HepG2 (cell line): ENCODE measurements around the gene POLR3H. TPM values are rescaled to one million over a fixed set of nuclear protein-coding genes. Genes with fewer than 3 reads are reported as not detected.

Experiments used
- AGO1 ChIP-seq: fragments of 200-400 bp; formaldehyde crosslinking; IDR thresholded peaks from 2 replicates; pipeline ENCODE4 v1.6.1; 2017; ENCODE audit warnings: mild to moderate bottlenecking, low read depth, low read length, moderate library complexity; ENCODE audit not compliant: poor library complexity, severe bottlenecking
- HNRNPL ChIP-seq: fragments of 200-400 bp; formaldehyde crosslinking; IDR thresholded peaks from 2 replicates; pipeline ENCODE4 v1.6.1; 2017; ENCODE audit warnings: mild to moderate bottlenecking, low read depth, low read length
- MAFK ChIP-seq, 2 experiments: IDR thresholded peaks in 1 of 2; conservative IDR thresholded peaks in 1 of 2; 2 replicates each; pipeline ENCODE4 v1.6.1; 2011; ENCODE audit warnings: improper control_type of control experiment in 2 of 2, low read length in 2 of 2
- MED13 ChIP-seq: sonication (generic); formaldehyde crosslinking; IDR thresholded peaks from 2 replicates; pipeline ENCODE4 v1.5.0; 2020; ENCODE audit warnings: missing genetic modification reagents
- MTF1 ChIP-seq: sonication (generic); formaldehyde crosslinking; IDR thresholded peaks from 2 replicates; pipeline ENCODE4 v1.5.0; 2020; ENCODE audit warnings: missing genetic modification reagents
- NRL ChIP-seq: sonication (generic); formaldehyde crosslinking; IDR thresholded peaks from 2 replicates; pipeline ENCODE4 v1.5.0; 2020; ENCODE audit warnings: missing genetic modification reagents, mild to moderate bottlenecking, moderate library complexity, borderline replicate concordance
- RAD51 ChIP-seq: fragments of 450-650 bp; IDR thresholded peaks from 2 replicates; pipeline ENCODE4 v1.6.1; 2016; ENCODE audit warnings: borderline replicate concordance
- REXO4 ChIP-seq: sonication (generic); formaldehyde crosslinking; IDR thresholded peaks from 2 replicates; pipeline ENCODE4 v1.8.0; 2022; ENCODE audit warnings: missing genetic modification reagents, mild to moderate bottlenecking, borderline replicate concordance
- SIX1 ChIP-seq: sonication (generic); formaldehyde crosslinking; IDR thresholded peaks from 2 replicates; pipeline ENCODE4 v1.4.0; 2020; ENCODE audit warnings: missing genetic modification reagents, borderline replicate concordance
- SMAD9 ChIP-seq: sonication (generic); formaldehyde crosslinking; IDR thresholded peaks from 2 replicates; pipeline ENCODE4 v1.5.1; 2020; ENCODE audit warnings: mild to moderate bottlenecking, missing genetic modification reagents
- SPEN ChIP-seq: sonication (generic); formaldehyde crosslinking; IDR thresholded peaks from 2 replicates; pipeline ENCODE4 v1.5.1; 2020; ENCODE audit warnings: low read depth, mild to moderate bottlenecking, missing genetic modification reagents
- THRA ChIP-seq: sonication (generic); formaldehyde crosslinking; IDR thresholded peaks from 2 replicates; pipeline ENCODE4 v1.4.0; 2020; ENCODE audit warnings: missing genetic modification reagents, borderline replicate concordance
- ZFP36 ChIP-seq: fragments of 150-350 bp; IDR thresholded peaks from 2 replicates; pipeline ENCODE4 v1.6.1; 2018; ENCODE audit warnings: borderline replicate concordance, low read length, low read depth; ENCODE audit not compliant: partially characterized antibody
- ZMYM3 ChIP-seq: sonication (generic); formaldehyde crosslinking; IDR thresholded peaks from 2 replicates; pipeline ENCODE4 v1.5.1; 2020; ENCODE audit warnings: mild to moderate bottlenecking, missing genetic modification reagents
- ZNF282 ChIP-seq: fragments of 450-650 bp; IDR thresholded peaks from 2 replicates; pipeline ENCODE4 v1.6.1; 2018; ENCODE audit not compliant: partially characterized antibody
- ZNF510 ChIP-seq: sonication (generic); formaldehyde crosslinking; IDR thresholded peaks from 2 replicates; pipeline ENCODE4 v1.4.0; 2020; ENCODE audit warnings: low read depth, mild to moderate bottlenecking, missing genetic modification reagents
- ZNF841 ChIP-seq: sonication (generic); formaldehyde crosslinking; IDR thresholded peaks from 2 replicates; pipeline ENCODE4 v1.8.1; 2023; ENCODE audit warnings: missing genetic modification reagents, borderline replicate concordance
- polyA plus RNA-seq, 8 experiments: library from polyadenylated mRNA; depleted of rRNA in 3 of 8; stranded (reverse) in 7 of 8; unstranded in 1 of 8; fragments of >200 nt; fragmentation: Illumina TruSeq in 4 of 8; extraction: Trizol in 4 of 8; gene quantifications; 2 replicates each; pipeline versions ENCODE4 v1.2.1 to v1.2.3, GENCODE V29; 2011 to 2016; ENCODE audit warnings: low read depth in 4 of 8, missing spikeins in 1 of 8, mixed read lengths in 1 of 8; ENCODE audit not compliant: insufficient read depth in 1 of 8
- total RNA-seq, 5 experiments: library from RNA; depleted of rRNA; stranded (reverse); fragments of >200 nt; fragmentation: Illumina TruSeq; extraction: Trizol; gene quantifications; 2 replicates each; pipeline ENCODE4 v1.2.3, GENCODE V29; 2016; ENCODE audit warnings: low read depth in 1 of 5
- TF ChIP-seq, protein P1 (sequence below): sonication (generic); formaldehyde crosslinking; IDR thresholded peaks from 2 replicates; pipeline ENCODE4 v1.9.0; 2022; ENCODE audit warnings: missing genetic modification reagents, mild to moderate bottlenecking, borderline replicate concordance

The POLR3H gene
- total and polyA plus RNA-seq, 2 of the 13 experiments (the other 11 are each of a cell fraction or from before 2014, with no cell fraction given): 10.3 to 28.6 TPM

DNA sequence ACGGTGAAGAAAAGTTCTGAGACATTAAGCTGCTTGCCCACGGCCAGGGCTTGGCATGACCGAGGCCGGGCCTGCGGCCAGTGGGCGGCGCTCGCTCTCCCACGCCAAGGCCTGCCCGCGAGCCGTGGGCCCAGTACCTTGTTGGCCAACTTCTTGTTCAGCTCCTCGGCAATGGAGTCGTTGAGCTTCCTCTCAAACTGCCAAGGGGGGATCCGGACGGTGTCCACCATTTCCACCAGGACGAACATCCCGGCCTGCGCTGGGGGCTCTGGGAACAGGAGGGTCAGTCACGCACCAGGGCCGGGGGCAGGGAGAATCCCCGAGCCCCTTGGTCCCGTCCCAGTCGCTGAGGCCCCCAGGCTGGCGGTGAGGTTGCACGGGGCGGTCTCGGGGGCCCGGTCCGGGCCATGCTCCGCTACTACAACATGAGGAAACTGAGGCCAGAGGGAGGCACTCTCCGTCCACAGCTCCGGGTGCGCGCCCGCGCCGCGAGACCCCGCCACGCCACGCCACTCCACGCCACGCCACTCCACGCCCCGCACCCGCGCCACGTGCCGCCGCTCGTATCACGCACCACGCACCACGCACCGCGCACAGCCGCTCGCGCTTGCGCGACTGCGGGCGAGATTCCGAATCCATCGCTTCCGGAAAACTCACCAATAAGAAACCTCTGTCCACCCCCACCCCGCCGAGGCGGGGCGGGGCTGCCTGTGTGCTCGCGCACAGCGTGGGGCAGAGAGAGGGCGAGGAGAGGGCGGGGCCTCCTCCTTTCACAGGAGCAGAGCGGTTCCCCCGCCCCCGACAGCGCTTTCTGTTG lies at the start of gene POLR3H (continued):
- TF ChIP-seq, protein P1, sequence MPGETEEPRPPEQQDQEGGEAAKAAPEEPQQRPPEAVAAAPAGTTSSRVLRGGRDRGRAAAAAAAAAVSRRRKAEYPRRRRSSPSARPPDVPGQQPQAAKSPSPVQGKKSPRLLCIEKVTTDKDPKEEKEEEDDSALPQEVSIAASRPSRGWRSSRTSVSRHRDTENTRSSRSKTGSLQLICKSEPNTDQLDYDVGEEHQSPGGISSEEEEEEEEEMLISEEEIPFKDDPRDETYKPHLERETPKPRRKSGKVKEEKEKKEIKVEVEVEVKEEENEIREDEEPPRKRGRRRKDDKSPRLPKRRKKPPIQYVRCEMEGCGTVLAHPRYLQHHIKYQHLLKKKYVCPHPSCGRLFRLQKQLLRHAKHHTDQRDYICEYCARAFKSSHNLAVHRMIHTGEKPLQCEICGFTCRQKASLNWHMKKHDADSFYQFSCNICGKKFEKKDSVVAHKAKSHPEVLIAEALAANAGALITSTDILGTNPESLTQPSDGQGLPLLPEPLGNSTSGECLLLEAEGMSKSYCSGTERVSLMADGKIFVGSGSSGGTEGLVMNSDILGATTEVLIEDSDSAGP (CRISPR knock-in tag): peak; percentile 68; the same call in 1 of the 2 replicates
- TF ChIP-seq ZNF841: peak; percentile 69; the same call in 1 of the 2 replicates
- TF ChIP-seq RAD51: no peak
- TF ChIP-seq NRL (CRISPR knock-in tag): peak; percentile 66; the same call in 1 of the 2 replicates
- TF ChIP-seq ZFP36: no peak
- TF ChIP-seq SPEN (CRISPR knock-in tag): peak; percentile 23; the same call in 1 of the 2 replicates
- no peak for TF ChIP-seq ZMYM3 (CRISPR knock-in tag)
- peak; percentile 78; the same call in 1 of the 2 replicates for TF ChIP-seq HNRNPL
- no peak for TF ChIP-seq SIX1 (CRISPR knock-in tag)
- no peak for TF ChIP-seq ZNF510
- no peak for TF ChIP-seq SMAD9 (CRISPR knock-in tag)
- 0 out of 2 replicates have a peak, but pooled peaks have one; percentile 50 for TF ChIP-seq THRA (CRISPR knock-in tag)
- no peak for TF ChIP-seq MAFK (conservative IDR thresholded peaks at IDR 0.05 in 1 of 2, IDR thresholded peaks at IDR 0.05 in 1 of 2; ENCODE audit: low read length in 2 of 2)
- no peak for TF ChIP-seq MED13
- TF ChIP-seq REXO4 (CRISPR knock-in tag): no peak
- no peak for TF ChIP-seq ZNF282
- no peak for TF ChIP-seq MTF1 (CRISPR knock-in tag)
- TF ChIP-seq AGO1: no peak
